HG02763 (cell line): ENCODE data around the gene SLC4A2.

Experiments used
- ATAC-seq: cut with Tn5 transposase; IDR thresholded peaks from one replicate; pipeline ENCODE4 v1.9.1; 2021; ENCODE audit warnings: mild to moderate bottlenecking, moderate library complexity; ENCODE audit not compliant: unreplicated experiment

SLC4A2 gene

GRCh38 chr7:151062399-151063211, 3.2 kb downstream of the SLC4A2 start:
- ATAC-seq, result no peak

- ATAC-seq, result no peak
These were observed 3.8 kb downstream of the SLC4A2 start for GRCh38 chr7:151063212-151063561.

- no peak for ATAC-seq
These were observed 5.1 kb downstream of the SLC4A2 start for GRCh38 chr7:151064454-151064853.

GRCh38 chr7:151064993-151065392, 5.6 kb downstream of the SLC4A2 start:
- no peak for ATAC-seq

GRCh38 chr7:151065516-151065915, 6.1 kb downstream of the SLC4A2 start:
- ATAC-seq, result no peak

- ATAC-seq, result no peak
These were observed 7.0 kb downstream of the SLC4A2 start for GRCh38 chr7:151066273-151066974.

GRCh38 chr7:151068069-151068773, 8.8 kb downstream of the SLC4A2 start:
- no peak for ATAC-seq

GRCh38 chr7:151069841-151070573, 10.6 kb downstream of the SLC4A2 start:
- ATAC-seq, result no peak

- no peak for ATAC-seq
These were observed 11.2 kb downstream of the SLC4A2 start for GRCh38 chr7:151070574-151070960.

GRCh38 chr7:151071032-151071866, 11.9 kb downstream of the SLC4A2 start:
- no peak for ATAC-seq

- ATAC-seq, result no peak
These were observed 14.6 kb downstream of the SLC4A2 start for GRCh38 chr7:151073990-151074389.

- no peak for ATAC-seq
These were observed 15.7 kb downstream of the SLC4A2 start for GRCh38 chr7:151074817-151075661.

- no peak for ATAC-seq
These were observed 16.2 kb downstream of the SLC4A2 start for GRCh38 chr7:151075662-151075971.

- no peak for ATAC-seq
These were observed 16.6 kb downstream of the SLC4A2 start for GRCh38 chr7:151075978-151076426.

GRCh38 chr7:151076863-151077704, 17.7 kb downstream of the SLC4A2 start:
- ATAC-seq, result no peak

GRCh38 chr7:151077705-151078232, 18.4 kb downstream of the SLC4A2 start:
- no peak for ATAC-seq

- ATAC-seq, result no peak
These were observed 19.0 kb downstream of the SLC4A2 start for GRCh38 chr7:151078233-151079040.
